ENCODE measurements around the gene CCL1.
"Not testable (repeated sequence)": the region's sequence is repeated elsewhere in the genome, so short reads cannot be mapped to it uniquely, and the experiment has no call there.

CCL1 gene

DNA sequence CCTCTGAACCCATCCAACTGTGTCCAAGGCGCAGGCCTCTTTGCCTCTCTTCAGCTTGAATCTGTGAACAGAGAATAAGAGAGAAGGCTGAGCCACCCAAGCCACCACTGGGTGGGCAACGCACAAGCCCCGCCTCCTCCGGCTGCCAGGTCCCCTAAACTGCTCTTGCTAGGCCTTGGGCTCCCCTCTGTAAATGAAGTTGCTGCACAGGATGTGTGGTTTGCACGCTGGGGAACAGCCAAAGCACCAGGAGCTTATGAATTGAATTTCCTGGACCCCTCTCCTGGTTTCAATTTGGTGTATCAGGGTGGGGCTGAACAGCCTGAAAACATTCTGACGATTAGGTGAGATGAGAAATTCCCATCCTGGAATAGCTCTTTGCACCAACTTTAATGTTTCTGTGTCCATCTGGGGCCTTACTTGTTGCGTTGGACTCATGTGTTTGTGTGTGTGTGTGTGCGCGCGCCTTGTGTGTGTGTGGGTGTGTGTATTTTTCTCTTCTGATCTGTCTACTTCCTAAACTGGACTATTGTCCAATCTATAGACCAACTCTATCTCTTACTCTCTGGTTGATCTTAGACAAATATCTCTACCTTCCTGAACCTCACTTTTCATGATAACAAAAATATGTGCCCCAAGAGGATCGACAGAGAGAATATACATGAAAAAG, 2.3 kb downstream of the CCL1 start:
- FAIRE-seq (no peak), DNase-seq (ENCODE audit: low spot score) (no peak)

DNA sequence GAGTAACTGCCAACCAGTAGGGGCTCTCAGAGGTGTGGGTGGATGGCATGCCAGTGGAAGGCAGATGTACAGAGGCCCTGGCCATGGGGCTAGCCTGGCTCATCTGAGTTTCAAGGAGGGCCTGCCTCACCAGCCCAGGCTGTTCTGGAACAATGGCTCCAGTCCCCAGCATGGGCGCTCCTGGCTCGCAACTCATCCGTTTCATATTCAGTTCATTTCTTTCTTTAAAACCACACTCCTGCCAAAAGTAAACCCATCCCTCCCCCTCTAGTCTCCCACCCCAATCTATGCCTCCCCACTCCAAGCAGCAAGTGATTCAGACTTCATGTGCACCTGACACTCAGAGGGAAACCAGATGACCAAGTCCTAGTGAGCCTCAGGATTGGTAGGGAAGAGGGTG, 4.4 kb downstream of the CCL1 start:
- FAIRE-seq = no peak

DNA sequence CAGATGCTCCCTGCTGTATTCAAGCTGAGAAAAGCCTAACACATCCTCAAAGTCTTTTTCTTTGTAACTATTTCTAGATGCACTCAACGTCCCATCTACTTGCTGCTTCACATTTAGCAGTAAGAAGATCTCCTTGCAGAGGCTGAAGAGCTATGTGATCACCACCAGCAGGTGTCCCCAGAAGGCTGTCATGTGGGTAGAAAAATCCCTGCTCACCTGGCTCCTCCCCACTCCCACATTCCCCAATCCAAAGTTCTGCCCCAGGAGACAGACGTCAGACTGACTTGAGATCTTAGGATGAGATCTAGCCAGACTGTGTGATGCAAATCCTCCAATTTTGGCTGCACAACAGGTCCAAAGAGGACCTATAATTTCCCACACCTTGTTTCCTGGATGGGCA, 5.6 kb downstream of the CCL1 start:
- DNase-seq (ENCODE audit: low spot score) (no peak), FAIRE-seq (no peak)

More for the DNA sequence above, 4.4 kb downstream of the CCL1 start:
- no peak for DNase-seq (ENCODE audit: low spot score)

DNA sequence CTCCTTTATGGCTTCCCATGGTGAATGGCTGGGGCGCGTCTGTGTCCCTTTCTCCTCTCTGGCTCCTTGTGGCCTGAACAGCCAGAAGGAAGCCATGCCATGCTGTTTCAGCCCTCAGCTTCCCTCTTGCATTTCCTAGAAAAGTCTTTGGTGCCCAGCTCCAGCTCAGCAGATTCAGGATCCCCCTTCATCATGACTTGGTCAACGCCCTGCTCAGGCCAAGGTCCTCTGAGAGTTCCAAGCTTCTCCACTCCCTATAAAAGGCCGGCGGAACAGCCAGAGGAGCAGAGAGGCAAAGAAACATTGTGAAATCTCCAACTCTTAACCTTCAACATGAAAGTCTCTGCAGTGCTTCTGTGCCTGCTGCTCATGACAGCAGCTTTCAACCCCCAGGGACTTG, 6.8 kb downstream of the CCL1 start, which contains the start of gene CCL13:
TSS of gene CCL13 (plus strand) at position 287 of the 400 bp plus-strand sequence. CDS start at position 334, 47 bp downstream.
- FAIRE-seq = no peak
- no peak for DNase-seq (ENCODE audit: low spot score)

DNA sequence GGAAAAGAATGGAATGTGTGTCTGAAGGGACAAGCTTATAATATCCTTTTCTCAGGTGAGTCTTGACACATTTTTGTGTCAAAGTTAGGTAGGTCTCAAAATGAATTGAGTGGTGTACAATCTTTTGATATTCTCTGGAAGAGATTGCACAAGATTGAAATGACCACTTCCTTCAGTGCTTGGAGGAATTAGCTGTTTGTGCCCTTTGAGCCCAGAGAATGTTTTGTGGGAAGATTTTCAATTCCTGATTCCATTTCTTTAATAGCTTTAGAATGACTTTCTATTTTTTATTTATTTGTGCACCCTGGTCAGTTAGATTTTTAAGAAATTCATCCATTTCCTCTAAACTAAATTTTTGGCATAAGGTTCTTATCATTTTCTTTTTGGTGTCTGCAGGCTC, 8.4 kb downstream of the CCL1 start:
- no peak for DNase-seq (ENCODE audit: low spot score)
- FAIRE-seq = no peak

DNA sequence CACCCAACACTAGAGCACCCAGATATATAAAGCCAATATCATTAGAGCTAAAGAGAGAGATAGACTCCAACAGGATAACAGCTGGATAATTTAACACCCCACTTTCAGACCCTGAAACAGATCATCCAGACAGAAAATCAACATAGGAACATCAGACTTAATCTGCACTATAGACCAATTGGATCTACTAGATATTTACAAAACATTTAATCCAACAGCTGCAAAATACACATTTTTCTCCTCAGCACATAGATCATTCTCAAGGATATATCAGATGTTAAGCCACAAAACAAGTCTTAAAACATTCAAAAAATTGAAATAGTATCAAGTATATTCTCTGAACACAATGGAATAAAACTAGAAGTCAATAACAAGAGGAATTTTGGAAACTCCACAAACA, 10.8 kb downstream of the CCL1 start:
- FAIRE-seq = no peak
- DNase-seq (ENCODE audit: low spot score) = no peak

DNA sequence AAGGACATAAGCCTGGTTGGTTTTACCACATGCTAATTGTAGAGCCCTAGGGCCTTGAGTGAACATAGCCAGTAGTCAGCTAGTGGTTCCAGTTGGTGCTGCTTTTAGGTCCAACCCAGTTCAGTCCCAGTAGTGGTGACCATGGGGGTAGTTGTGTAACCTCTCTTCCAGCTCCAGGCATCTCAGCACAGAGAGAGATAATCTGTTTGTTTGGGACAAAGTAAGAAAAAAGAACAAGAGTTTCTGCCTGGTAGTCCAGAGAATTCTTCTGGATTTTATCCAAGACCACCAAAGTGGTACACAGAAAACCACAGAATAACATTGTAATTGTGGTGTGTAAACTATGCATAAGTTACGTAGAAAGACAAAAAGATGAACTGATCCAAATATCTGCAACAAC, 11.9 kb downstream of the CCL1 start:
- DNase-seq (ENCODE audit: low spot score) (no peak), FAIRE-seq (no peak)

DNA sequence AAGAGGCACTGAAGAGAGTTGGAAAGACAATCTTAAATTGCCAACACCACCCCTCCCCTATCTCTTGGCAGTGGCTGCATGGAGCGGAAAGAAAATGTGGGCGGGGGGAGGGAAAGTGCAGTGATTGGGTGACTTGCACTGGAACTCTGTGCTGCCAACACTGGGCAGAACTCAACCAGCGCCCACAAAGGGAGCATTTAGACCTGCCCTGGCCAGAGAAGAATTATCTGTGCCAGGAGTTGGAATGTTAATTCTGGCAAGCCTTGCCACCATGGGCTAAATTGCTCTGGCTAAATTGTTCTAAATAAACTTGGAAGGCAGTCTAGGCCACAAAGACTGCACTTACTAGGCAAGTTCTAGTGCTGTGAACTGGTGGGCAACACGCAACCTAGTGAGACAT, 13.3 kb downstream of the CCL1 start:
- DNase-seq (ENCODE audit: low spot score) (no peak), FAIRE-seq (no peak)

DNA sequence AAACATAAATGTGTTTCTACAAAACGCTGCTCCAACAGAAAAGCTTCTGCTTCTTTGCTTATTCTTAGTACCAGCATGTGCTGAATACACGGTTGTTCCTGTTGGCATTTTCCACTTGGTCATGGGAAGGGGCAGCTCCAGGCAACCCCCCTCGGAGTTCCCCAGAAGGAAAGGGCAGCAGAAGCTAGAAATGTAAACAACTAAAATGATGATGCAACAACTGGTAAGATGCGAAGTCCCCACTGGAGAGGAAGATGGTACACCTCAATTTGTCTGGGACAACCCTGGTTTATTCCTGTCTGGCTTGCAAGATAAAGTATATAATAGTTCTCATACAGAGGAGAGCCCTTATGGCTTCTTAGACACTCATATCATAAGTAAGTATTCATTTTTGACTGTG, 16.0 kb downstream of the CCL1 start:
- FAIRE-seq = no peak

DNA sequence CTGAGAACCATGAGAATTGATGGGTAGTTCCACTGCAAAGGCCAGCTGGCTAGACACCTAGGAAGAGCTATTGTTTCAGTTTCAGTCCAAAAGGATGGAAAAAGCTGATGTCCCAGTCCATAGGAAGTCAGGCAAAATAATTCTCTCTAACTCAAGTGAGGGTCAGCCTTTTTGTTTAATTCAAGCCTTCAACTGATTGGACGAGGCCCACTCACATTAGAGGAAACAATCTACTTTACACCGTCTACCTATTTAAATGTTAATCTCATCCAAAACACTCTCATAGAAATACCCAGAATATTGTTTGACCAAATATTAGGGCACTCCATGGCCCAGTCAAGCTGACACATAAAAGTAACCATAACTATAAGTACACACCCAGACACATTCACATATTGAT, 21.1 kb downstream of the CCL1 start:
- DNase-seq (ENCODE audit: low spot score) = no peak
- FAIRE-seq = no peak

More for the DNA sequence above, 16.0 kb downstream of the CCL1 start:
- no peak for DNase-seq (ENCODE audit: low spot score)

DNA sequence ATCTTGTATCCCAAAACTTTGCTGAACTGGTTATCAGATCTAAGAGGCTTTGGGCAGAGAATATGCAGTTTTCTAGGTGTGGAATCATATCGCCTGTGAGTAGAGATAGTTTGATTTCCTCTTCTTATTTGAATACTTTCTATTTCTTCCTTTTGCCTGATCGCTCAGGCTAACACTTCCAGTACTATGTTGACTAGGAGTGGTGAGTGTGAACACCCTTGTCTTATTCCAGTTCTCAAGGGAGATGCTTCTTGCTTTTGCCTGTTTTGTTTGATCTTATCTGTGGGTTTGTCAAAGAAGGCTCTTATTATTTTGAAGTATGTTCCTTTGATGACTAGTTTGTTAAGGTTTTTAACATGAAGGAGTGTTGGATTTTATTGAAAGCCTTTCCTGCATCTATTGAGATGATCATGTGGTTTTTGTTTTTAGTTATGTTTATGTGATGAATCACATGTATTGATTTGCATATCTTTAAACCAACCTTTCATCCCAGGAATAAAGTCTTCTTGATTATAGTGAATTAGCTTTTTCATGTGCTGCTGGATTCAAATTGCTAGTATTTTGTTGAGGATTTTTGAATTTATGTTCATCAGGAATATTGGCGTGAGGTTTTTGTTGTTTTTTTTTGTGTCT, 23.8 kb downstream of the CCL1 start:
- FAIRE-seq = no peak
- DNase-seq (ENCODE audit: low spot score) = no peak

DNA sequence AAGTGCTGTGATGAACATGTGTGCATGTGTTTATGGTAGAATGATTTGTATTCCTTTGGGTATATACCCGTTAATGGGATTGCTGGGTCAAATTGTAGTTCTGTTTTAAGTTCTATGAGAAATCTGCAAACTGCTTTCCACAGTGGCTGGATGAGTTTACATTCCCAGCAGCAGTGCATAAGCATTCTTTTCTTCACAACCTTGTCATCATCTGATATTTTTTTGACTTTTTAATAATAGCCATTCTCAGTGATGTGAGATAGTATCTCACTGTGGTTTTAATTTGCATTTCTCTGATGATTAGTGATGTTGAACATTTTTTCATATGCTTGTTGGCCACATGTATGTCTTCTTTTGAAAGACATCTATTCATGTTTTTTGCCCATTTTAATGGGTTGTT, 25.3 kb downstream of the CCL1 start:
- FAIRE-seq = no peak
- no peak for DNase-seq (ENCODE audit: low spot score)

DNA sequence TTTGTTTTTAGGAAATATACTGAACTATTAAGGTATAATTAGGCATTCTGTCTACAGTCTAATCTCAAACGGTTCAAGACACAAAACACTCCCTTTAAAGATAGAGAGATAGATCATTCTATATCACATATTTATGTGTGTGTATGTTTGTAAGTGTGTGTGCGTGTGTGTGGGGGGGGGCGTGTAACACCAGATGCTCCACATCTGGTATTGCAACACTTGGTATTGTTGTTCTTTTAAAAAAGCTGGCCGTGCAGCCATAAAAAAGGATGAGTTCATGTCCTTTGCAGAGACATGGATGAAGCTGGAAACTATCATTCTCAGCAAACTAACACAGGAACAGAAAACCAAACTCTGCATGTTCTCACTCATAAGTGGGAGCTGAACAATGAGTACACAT, 35.5 kb downstream of the CCL1 start:
- DNase-seq (ENCODE audit: low spot score); FAIRE-seq: not testable (repeated sequence)

DNA sequence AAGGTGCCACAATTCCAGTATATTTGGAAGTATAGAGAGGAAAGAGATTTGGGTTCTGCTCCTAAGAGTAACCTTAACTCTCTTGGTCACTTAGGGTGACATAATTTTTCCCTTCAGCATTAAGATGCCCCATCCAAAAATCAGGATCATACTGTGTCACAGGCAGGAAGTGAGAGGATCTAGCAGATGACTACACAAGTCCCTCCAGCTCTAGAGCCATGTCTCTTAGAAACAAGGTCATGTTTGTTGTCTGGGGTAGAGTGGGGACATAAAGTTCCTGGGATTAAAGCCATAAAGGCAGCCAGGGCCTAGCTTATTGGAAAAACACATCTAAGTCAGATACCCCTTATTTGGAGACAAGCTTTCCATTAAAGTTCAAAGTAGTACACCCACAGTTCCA, 41.1 kb downstream of the CCL1 start:
- no peak for FAIRE-seq
- DNase-seq (ENCODE audit: low spot score) = no peak

DNA sequence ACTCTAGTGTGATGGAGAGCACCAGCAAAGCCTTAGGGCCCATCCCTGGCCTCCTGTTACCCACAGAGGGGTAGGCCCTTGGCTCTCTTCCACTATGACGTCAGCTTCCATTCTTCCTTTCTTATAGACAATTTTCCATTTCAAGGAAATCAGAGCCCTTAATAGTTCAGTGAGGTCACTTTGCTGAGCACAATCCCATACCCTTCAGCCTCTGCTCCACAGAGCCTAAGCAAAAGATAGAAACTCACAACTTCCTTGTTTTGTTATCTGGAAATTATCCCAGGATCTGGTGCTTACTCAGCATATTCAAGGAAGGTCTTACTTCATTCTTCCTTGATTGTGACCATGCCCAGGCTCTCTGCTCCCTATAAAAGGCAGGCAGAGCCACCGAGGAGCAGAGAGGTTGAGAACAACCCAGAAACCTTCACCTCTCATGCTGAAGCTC, 44.0 kb downstream of the CCL1 start, which contains the start of gene CCL8:
TSS of gene CCL8 (plus strand) at position 397 of the 445 bp plus-strand sequence. CDS start 67 bp downstream, outside the sequence.
- FAIRE-seq (no peak), DNase-seq (ENCODE audit: low spot score) (no peak)

DNA sequence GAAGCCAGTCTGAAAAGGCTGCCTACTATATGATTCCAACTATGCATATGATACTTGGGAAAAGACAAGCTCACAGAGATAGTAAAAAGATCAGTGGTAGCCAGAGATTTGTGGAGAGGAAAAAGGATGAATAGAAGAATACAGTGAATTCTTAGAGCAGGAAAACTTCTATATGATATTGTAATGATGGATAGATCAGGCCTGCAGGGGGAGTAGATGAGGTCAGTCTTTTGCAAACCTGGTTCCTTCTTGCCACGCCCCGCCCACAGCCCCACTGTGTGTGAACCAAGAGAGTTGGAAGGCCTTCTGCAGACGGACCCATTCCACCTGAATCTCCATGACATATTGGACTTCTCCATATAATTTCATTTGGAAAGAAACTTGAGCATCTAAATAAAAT, 44.6 kb downstream of the CCL1 start:
- FAIRE-seq (no peak), DNase-seq (ENCODE audit: low spot score) (no peak)

DNA sequence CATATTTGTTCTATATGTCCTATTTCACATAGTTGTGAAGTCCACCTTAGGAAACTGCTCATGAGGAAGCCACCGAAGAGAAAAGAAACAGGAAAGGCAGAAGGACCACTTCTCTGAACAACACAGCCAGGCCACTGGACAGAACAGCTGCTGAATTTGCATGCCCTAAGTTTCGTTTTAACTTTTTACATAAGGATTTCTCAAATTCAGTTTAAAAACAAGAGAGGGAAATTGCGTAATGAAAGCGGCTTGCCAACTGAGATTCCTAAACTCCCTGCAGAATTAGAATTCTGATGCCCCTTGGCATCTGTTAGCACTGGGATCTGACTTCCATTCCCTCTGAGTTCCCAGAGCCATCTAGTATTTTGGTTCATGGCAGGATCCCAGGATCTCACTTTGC, 48.8 kb downstream of the CCL1 start:
- no peak for DNase-seq (ENCODE audit: low spot score)
- no peak for FAIRE-seq

DNA sequence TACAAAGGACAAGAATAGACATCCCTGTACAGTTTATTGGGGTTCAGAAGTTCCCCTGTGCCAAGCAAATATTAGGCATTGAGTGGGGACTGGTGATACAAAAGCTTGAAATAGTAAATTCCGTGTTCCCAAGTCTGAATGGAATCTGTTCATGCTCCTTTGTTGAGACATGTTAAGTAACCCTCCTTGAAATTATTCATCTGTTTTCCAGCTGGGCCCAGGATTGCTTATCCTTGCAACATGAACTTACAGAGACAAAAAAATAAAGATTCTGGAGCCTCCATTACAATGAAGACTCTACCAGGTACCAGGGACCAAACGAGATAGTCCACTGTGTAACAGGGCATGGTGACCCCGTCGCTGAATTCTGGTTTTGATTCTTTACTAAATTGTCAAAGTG, 49.9 kb downstream of the CCL1 start:
- DNase-seq (ENCODE audit: low spot score) (no peak), FAIRE-seq (no peak)

DNA sequence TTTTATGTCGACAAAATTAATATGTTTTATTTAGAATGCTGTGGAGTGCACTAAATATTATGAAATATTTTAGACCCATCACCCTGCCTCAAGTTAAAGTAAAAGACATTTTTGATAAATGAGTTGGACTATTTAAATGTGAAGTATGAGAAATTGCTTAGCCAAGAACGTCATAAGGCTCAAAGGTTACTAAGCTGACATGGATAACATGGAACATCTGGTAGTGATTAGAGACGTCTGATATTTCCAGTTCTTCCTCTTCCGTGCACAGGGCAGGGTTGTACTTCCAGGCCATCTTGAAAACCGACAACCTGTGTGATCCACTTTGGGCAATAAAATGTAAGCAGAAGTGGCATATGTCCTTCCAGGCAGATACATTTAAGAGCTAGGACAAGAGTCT, 51.0 kb downstream of the CCL1 start:
- DNase-seq (ENCODE audit: low spot score) (no peak), FAIRE-seq (no peak)

DNA sequence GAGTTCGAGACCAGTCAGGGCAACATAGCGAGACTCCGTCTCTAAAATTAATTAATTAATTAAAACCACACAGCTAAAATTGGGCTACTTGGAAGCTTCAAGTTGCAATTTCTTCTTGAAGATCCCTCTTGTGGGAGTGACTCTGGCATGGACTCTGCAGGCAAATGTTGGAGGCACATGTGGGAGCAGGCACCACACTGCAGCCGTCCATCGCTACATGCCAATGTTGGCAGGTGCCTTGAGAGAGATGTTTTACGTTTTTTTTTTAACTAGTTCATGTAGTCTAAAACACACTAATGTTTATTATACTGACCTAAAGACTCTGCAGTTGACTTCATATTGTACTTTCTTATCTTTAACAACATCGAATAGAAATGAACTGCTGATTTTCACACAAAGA, 51.7 kb downstream of the CCL1 start:
- FAIRE-seq (no peak), DNase-seq (ENCODE audit: low spot score) (no peak)
